Fibroblast of pulmonary artery (primary cell): Measurements from ENCODE around the gene WWP2.

Source experiments
- DNase-seq: peaks from one replicate; pipeline ENCODE4 v3.0.0-alpha.2; 2010; ENCODE audit warnings: low read depth
- H3K4me3 ChIP-seq: replicated peaks from 2 replicates; pipeline ENCODE4 v1.5.1; 2011; ENCODE audit warnings: low read depth, mild to moderate bottlenecking, control low read depth, low read length, moderate library complexity
- CTCF ChIP-seq: IDR thresholded peaks from 2 replicates; pipeline ENCODE4 v1.5.1; 2011; ENCODE audit warnings: mild to moderate bottlenecking, control low read depth, low read length, inconsistent platforms; ENCODE audit errors: missing control alignments

The WWP2 gene

GRCh38 chr16:69860233-69861231 is 98.4 kb downstream of the WWP2 start:
- no peak for TF ChIP-seq CTCF
- H3K4me3 ChIP-seq: no peak overlapping the region
- no peak for DNase-seq

- H3K4me3 ChIP-seq: no peak overlapping the region
- peak; percentile 81 for DNase-seq
- no peak for TF ChIP-seq CTCF
Measured at GRCh38 chr16:69861292-69862030, 99.3 kb downstream of the WWP2 start.

GRCh38 chr16:69863401-69864281 is 101.5 kb downstream of the WWP2 start:
- TF ChIP-seq CTCF: no peak
- no peak for DNase-seq
- H3K4me3 ChIP-seq: no peak overlapping the region

GRCh38 chr16:69865701-69866100 is 103.6 kb downstream of the WWP2 start:
- H3K4me3 ChIP-seq: no peak overlapping the region
- no peak for TF ChIP-seq CTCF
- peak; percentile 89 for DNase-seq

GRCh38 chr16:69867784-69868560 is 105.8 kb downstream of the WWP2 start:
- no peak for TF ChIP-seq CTCF
- no peak for DNase-seq
- no peak overlapping the region for H3K4me3 ChIP-seq

- TF ChIP-seq CTCF: no peak
- H3K4me3 ChIP-seq: no peak overlapping the region
Measured at GRCh38 chr16:69870761-69871160, 108.6 kb downstream of the WWP2 start.

More at GRCh38 chr16:69870761-69871160, 108.6 kb downstream of the WWP2 start:
- no peak for DNase-seq
